ENCODE results near the gene DNMT3A.

DNMT3A gene

GRCh38 chr2:25372405-25373268, 30.9 kb upstream of the DNMT3A start:
- DNase-seq (ENCODE audit: low spot score), result no peak

GRCh38 chr2:25371253-25372241, 29.8 kb upstream of the DNMT3A start:
- no peak for DNase-seq (ENCODE audit: low spot score)

- DNase-seq (ENCODE audit: low spot score), result no peak
Measured at GRCh38 chr2:25369876-25370275, 28.2 kb upstream of the DNMT3A start.

GRCh38 chr2:25369439-25369838, 27.7 kb upstream of the DNMT3A start:
- no peak for DNase-seq (ENCODE audit: low spot score)

GRCh38 chr2:25368660-25369059, 26.9 kb upstream of the DNMT3A start:
- peak; percentile 50 for DNase-seq (ENCODE audit: low spot score)

GRCh38 chr2:25367296-25367695, 25.6 kb upstream of the DNMT3A start:
- DNase-seq (ENCODE audit: low spot score), result no peak

GRCh38 chr2:25366629-25367028, 24.9 kb upstream of the DNMT3A start:
- DNase-seq (ENCODE audit: low spot score), result no peak

GRCh38 chr2:25365241-25365640, 23.5 kb upstream of the DNMT3A start:
- no peak for DNase-seq (ENCODE audit: low spot score)

GRCh38 chr2:25363733-25364132, 22.0 kb upstream of the DNMT3A start:
- no peak for DNase-seq (ENCODE audit: low spot score)

GRCh38 chr2:25362434-25363145, 20.9 kb upstream of the DNMT3A start:
- no peak for DNase-seq (ENCODE audit: low spot score)

GRCh38 chr2:25362049-25362433, 20.3 kb upstream of the DNMT3A start:
- peak; percentile 96 for DNase-seq (ENCODE audit: low spot score)

- no peak for DNase-seq (ENCODE audit: low spot score)
Measured at GRCh38 chr2:25361261-25362048, 19.7 kb upstream of the DNMT3A start.

GRCh38 chr2:25358836-25359235, 17.1 kb upstream of the DNMT3A start:
- no peak for DNase-seq (ENCODE audit: low spot score)

GRCh38 chr2:25358249-25358815, 16.6 kb upstream of the DNMT3A start:
- DNase-seq (ENCODE audit: low spot score), result no peak

GRCh38 chr2:25356088-25356487, 14.4 kb upstream of the DNMT3A start:
- DNase-seq (ENCODE audit: low spot score), result no peak

- no peak for DNase-seq (ENCODE audit: low spot score)
Measured at GRCh38 chr2:25355270-25355669, 13.5 kb upstream of the DNMT3A start.

GRCh38 chr2:25354116-25354515, 12.4 kb upstream of the DNMT3A start:
- DNase-seq (ENCODE audit: low spot score), result no peak

- DNase-seq (ENCODE audit: low spot score), result peak; percentile 73
Measured at GRCh38 chr2:25349397-25349796, 7.7 kb upstream of the DNMT3A start.

- no peak for DNase-seq (ENCODE audit: low spot score)
Measured at GRCh38 chr2:25347846-25348245, 6.1 kb upstream of the DNMT3A start.

- no peak for DNase-seq (ENCODE audit: low spot score)
Measured at GRCh38 chr2:25347205-25347815, 5.6 kb upstream of the DNMT3A start.

All from GM03348 (cell line).